Mesodermal cell (in vitro differentiated cells): ENCODE results near the gene TCL1A.

ENCODE experiments used
- H3K27ac ChIP-seq: 2 replicates; pipeline ENCODE4 v1.7.0; 2013; ENCODE audit warnings: mild to moderate bottlenecking, low read depth, low read length, moderate library complexity; ENCODE audit not compliant: severe bottlenecking
- H3K36me3 ChIP-seq: 2 replicates; pipeline ENCODE4 v1.7.1; 2013; ENCODE audit warnings: mild to moderate bottlenecking, low read length, moderate library complexity; ENCODE audit not compliant: control insufficient read depth, insufficient read depth
- H3K4me1 ChIP-seq: one replicate; pipeline ENCODE4 v1.7.1; 2013; ENCODE audit warnings: mild to moderate bottlenecking, low read length; ENCODE audit not compliant: insufficient read depth, control insufficient read depth, poor library complexity, severe bottlenecking
- H3K4me3 ChIP-seq: 2 replicates; pipeline ENCODE4 v1.7.0; 2013; ENCODE audit warnings: low read length, control low read depth, mild to moderate bottlenecking; ENCODE audit not compliant: insufficient read depth, poor library complexity, severe bottlenecking; ENCODE audit errors: extremely low read depth
- H3K9me3 ChIP-seq: 2 replicates; pipeline ENCODE4 v1.7.1; 2013; ENCODE audit warnings: mild to moderate bottlenecking, low read length, moderate library complexity; ENCODE audit not compliant: control insufficient read depth
- WGBS, 2 experiments: methylation state at CpG; one replicate each; pipeline ENCODE4 v1.1.5; 2013; ENCODE audit warnings: missing lambda C conversion rate in 2 of 2; ENCODE audit not compliant: insufficient coverage in 2 of 2; 5-methylcytosine and 5-hydroxymethylcytosine counted together

TCL1A gene

DNA sequence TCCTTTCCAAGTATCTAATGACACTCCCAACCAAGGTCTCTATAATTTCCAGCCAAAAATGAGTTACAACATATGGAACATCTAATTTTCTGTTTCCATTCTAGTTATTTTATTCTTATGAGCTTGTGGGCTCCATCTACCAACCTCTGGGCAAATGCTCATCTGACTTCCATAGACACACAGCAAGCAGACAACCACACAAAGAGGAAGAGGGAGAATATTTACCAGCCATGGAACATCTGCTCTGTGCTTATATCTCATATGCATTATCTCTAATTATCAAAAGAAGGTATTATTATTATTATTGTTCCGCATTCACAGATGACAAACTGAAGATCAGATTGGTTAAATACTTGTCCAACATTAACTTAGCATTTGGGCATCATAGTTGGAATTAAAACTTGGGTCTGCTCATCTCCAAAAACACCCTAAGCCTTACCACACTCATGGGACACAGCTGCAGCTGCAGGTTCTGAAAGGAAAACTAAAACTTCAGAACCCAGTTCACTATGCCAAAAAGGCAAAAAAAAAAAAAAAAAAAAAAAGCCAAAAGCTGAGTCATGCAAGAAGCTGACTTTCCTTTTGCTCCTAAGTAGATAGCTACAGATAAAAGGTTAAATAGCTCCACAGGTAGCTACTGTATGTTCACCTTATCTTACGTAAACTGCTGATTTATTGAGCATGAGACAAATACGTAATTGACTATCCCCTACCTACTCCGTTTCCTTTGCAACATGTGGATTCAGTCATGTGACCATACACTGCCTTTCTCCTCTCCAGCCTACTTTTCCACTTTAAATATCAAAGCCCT, 51.3 kb downstream of the TCL1A start:
- Histone ChIP-seq H3K9me3 (no peaks in the 10 kb centered on the region), H3K36me3 (no peaks in the 10 kb centered on the region), H3K4me1 (peaks cover 10% of the 10 kb centered on the region), H3K27ac (no peak overlapping the region), H3K4me3 (no peak overlapping the region)
- WGBS, 2 experiments: 77 to 79% methylated on average over 3 of the region's 4 CpGs

DNA sequence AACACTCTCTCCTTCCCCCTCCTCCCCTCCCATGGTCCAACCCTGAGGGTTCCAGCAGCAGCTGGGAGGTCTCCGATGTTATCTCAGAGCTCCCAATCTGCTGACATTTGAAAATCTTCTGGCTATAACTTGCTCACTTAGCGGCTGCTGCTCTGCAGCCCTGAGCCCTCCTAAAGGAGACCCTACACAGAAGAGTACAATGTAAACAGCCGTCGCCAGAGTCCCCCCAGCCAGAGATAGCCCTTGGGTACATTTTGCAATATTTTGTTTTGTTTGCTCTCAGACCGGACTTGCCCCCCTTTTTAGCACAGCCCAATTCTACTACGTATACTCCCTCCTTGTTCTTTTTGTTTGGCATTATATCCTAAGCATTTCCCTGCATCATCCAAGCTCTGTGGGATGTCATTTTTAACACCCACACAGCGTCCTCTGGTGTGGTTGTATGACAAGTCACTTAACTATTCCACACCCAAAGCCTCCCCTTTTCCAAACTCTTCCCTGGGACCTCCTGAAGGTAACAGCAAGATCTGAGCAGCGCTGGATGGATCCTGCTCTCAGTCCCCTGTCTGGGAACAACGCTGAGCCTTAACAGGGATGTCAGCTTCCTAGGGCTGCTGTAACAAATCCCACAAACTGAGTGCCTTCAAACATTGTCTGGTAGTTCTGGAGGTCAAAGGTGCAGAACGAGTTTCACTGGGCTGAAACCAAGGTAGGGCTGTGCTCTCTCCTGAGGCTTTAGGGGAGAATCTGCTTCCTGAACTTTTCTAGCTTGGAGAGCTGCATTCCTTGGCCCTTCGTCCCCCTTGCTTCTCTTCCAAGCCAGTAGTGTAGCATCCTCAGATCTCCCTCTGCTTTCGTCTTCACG, 53.0 kb downstream of the TCL1A start:
- 70% methylated on average over 12 to 13 of the region's 13 CpGs for WGBS, 2 experiments

DNA sequence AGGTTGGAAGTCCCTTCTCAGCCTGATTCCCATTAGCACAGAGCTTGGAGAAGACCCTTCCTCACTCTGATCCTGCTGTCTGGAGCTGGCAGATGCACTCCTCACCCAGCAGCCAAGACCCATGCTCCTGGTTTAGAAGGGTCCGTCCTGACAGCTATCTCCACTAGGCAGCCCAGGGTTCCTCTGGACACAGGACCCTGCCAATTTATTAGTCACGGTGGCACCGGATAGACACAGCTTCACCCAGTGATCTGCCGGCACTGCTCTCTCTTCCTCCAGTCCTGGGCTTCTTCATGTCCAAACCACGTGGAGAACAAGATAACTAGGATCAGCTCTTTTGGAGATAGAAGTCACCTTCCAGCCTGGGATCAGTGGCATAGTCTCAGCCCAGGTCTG, 53.9 kb downstream of the TCL1A start:
- H3K4me1 ChIP-seq: peaks cover 10% of the 10 kb centered on the region
- H3K27ac ChIP-seq: no peak overlapping the region
- no peaks in the 10 kb centered on the region for H3K9me3 ChIP-seq
- H3K4me3 ChIP-seq: no peak overlapping the region
- 81 to 98% methylated on average over 3 to 5 of the region's 5 CpGs for WGBS, 2 experiments
- no peaks in the 10 kb centered on the region for H3K36me3 ChIP-seq

More for the DNA sequence above, 53.0 kb downstream of the TCL1A start:
- H3K9me3 ChIP-seq: no peaks in the 10 kb centered on the region
- no peaks in the 10 kb centered on the region for H3K36me3 ChIP-seq
- peak overlapping the region; percentile 31 for H3K27ac ChIP-seq
- no peak overlapping the region for H3K4me3 ChIP-seq
- H3K4me1 ChIP-seq: peaks cover 10% of the 10 kb centered on the region
